HEK293T (cell line): ENCODE results near the gene AQP2.

Source experiments
- BHLHE40 ChIP-seq: fragments of 450-650 bp; IDR thresholded peaks from 2 replicates; pipeline ENCODE4 v1.6.1; 2016; ENCODE audit warnings: mild to moderate bottlenecking, moderate library complexity, borderline replicate concordance
- CTBP1 ChIP-seq: fragments of 450-650 bp; IDR thresholded peaks from 2 replicates; pipeline ENCODE4 v1.6.1; 2016; ENCODE audit warnings: borderline replicate concordance
- ELF4 ChIP-seq: fragments of 450-650 bp; IDR thresholded peaks from 2 replicates; pipeline ENCODE4 v1.6.1; 2017; ENCODE audit warnings: antibody characterized with exemption
- FOXM1 ChIP-seq: fragments of 450-650 bp; IDR thresholded peaks from 2 replicates; pipeline ENCODE4 v1.6.1; 2017; ENCODE audit warnings: mild to moderate bottlenecking, borderline replicate concordance
- HDGF ChIP-seq: fragments of 450-650 bp; IDR thresholded peaks from 2 replicates; pipeline ENCODE4 v1.6.1; 2017; ENCODE audit warnings: antibody characterized with exemption, borderline replicate concordance
- L3MBTL2 ChIP-seq: fragments of 450-650 bp; conservative IDR thresholded peaks from 2 replicates; pipeline ENCODE4 v1.6.1; 2016; ENCODE audit warnings: mild to moderate bottlenecking
- NFRKB ChIP-seq: fragments of 450-650 bp; IDR thresholded peaks from 2 replicates; pipeline ENCODE4 v1.6.1; 2016; ENCODE audit warnings: mild to moderate bottlenecking, moderate library complexity
- SP1 ChIP-seq: fragments of 450-650 bp; IDR thresholded peaks from 2 replicates; pipeline ENCODE4 v1.6.1; 2017
- SUZ12 ChIP-seq: fragments of 450-650 bp; IDR thresholded peaks from 2 replicates; pipeline ENCODE4 v1.6.1; 2016; ENCODE audit warnings: mild to moderate bottlenecking
- TARDBP ChIP-seq: fragments of 450-650 bp; IDR thresholded peaks from 2 replicates; pipeline ENCODE4 v1.6.1; 2016
- ZNF384 ChIP-seq: fragments of 450-650 bp; IDR thresholded peaks from 2 replicates; pipeline ENCODE4 v1.6.1; 2016

- TF ChIP-seq HDGF, result no peak
- TF ChIP-seq CTBP1, result no peak
- TF ChIP-seq TARDBP, result no peak
- TF ChIP-seq SP1, result no peak
- no peak for TF ChIP-seq SUZ12
- TF ChIP-seq ELF4, result no peak
- TF ChIP-seq ZNF384, result no peak
- no peak for TF ChIP-seq BHLHE40
- TF ChIP-seq FOXM1, result no peak
- TF ChIP-seq NFRKB, result no peak
- no peak for TF ChIP-seq L3MBTL2
These were observed 10.8 kb upstream of the AQP2 start for GRCh38 chr12:49939707-49940106.
